Ovary (tissue), 3 donors: ENCODE measurements around the gene MYOM1.

Source experiments
- CTCF ChIP-seq, 3 donors: fragments of 450-650 bp in 2 of 3; fragments of 200-600 bp in 1 of 3; IDR thresholded peaks; one replicate each; pipeline versions ENCODE4 v1.5.1 to v1.8.0; 2016 to 2022; ENCODE audit warnings: antibody characterized with exemption in 3 of 3, mild to moderate bottlenecking in 1 of 3
- POLR2A ChIP-seq: fragments of 450-650 bp; IDR thresholded peaks from one replicate; pipeline ENCODE4 v1.6.1; 2017; ENCODE audit warnings: antibody characterized with exemption, mild to moderate bottlenecking, moderate library complexity
- donor health status: DM: no; HTN: no; CAD: no.

- TF ChIP-seq POLR2A = no peak
- no peak for TF ChIP-seq CTCF (IDR thresholded peaks at IDR 0.05)
These were observed 57.6 kb downstream of the MYOM1 start for GRCh38 chr18:3162181-3162580.
